BE2C (cell line): ENCODE data around the gene DPF3.

ENCODE experiments used
- DNase-seq: peaks from one replicate; pipeline ENCODE4 v3.0.0-alpha.2; 2020
- H3K27me3 ChIP-seq: fragments of 250-450 bp; sonication (Bioruptor Pico); 2 replicates; pipeline ENCODE4 v1.5.1; 2020; ENCODE audit warnings: mild to moderate bottlenecking
- H3K36me3 ChIP-seq: fragments of 250-450 bp; sonication (Bioruptor Pico); 2 replicates; pipeline ENCODE4 v1.5.1; 2020; ENCODE audit warnings: mild to moderate bottlenecking
- H3K4me1 ChIP-seq: fragments of 250-450 bp; sonication (Bioruptor Pico); 2 replicates; pipeline ENCODE4 v1.5.1; 2020
- H3K4me3 ChIP-seq: 2 replicates; pipeline ENCODE4 v1.5.1; 2011; ENCODE audit warnings: low read depth, low read length
- H3K9me3 ChIP-seq: fragments of 250-450 bp; sonication (Bioruptor Pico); 2 replicates; pipeline ENCODE4 v1.5.1; 2020
- CTCF ChIP-seq: IDR thresholded peaks from 2 replicates; pipeline ENCODE4 v1.5.1; 2012; ENCODE audit warnings: mild to moderate bottlenecking, low read depth, low read length

The DPF3 gene

GRCh38 chr14:72576258-72576657 is 317.6 kb downstream of the DPF3 start:
- TF ChIP-seq CTCF = no peak
- Histone ChIP-seq H3K36me3 (no peaks in the 10 kb centered on the region), H3K27me3 (no peaks in the 10 kb centered on the region), H3K4me1 (peaks cover 16% of the 10 kb centered on the region), H3K9me3 (no peaks in the 10 kb centered on the region), H3K4me3 (no peak overlapping the region)
- DNase-seq = no peak

GRCh38 chr14:72574715-72575114 is 319.2 kb downstream of the DPF3 start:
- Histone ChIP-seq H3K4me3 (no peak overlapping the region), H3K4me1 (peaks cover 22% of the 10 kb centered on the region), H3K9me3 (no peaks in the 10 kb centered on the region), H3K27me3 (no peaks in the 10 kb centered on the region), H3K36me3 (no peaks in the 10 kb centered on the region)
- no peak for DNase-seq
- no peak for TF ChIP-seq CTCF

GRCh38 chr14:72573725-72574417 is 320.0 kb downstream of the DPF3 start:
- Histone ChIP-seq H3K36me3 (no peaks in the 10 kb centered on the region), H3K9me3 (no peaks in the 10 kb centered on the region), H3K4me1 (peaks cover 22% of the 10 kb centered on the region), H3K27me3 (no peaks in the 10 kb centered on the region), H3K4me3 (no peak overlapping the region)
- TF ChIP-seq CTCF = no peak
- peak; percentile 40 for DNase-seq
